Activated CD8-positive, alpha-beta memory T cell treated with anti-CD3 and anti-CD28 coated beads for 36 hours (primary cell): ENCODE measurements around the gene PGA3. TPM values are rescaled to one million over a fixed set of nuclear protein-coding genes. Genes with fewer than 3 reads are reported as not detected.
"Not testable (repeated sequence)": the region's sequence is repeated elsewhere in the genome, so short reads cannot be mapped to it uniquely, and the experiment has no call there.

Source experiments
- CTCF ChIA-PET: fragments of 350-600 bp; sonication (Branson Sonifier 250); formaldehyde crosslinking; loops from one replicate; lab custom pipeline; 2021; ENCODE audit warnings: antibody characterized with exemption; lab: Charles Lee
- POLR2A ChIA-PET: fragments of 350-600 bp; sonication (Branson Sonifier 250); formaldehyde crosslinking; loops from one replicate; lab custom pipeline; 2021; ENCODE audit warnings: antibody characterized with exemption; lab: Charles Lee
- total RNA-seq, 2 experiments: library from RNA; stranded (reverse); gene quantifications; one replicate each; pipeline ENCODE4 v1.2.3, GENCODE V29; 2021

Gene PGA3
- total RNA-seq, 2 experiments from 2014 or later, result not detected

GRCh38 chr11:61168042-61168688 lies 35.1 kb upstream of the PGA3 start:
- CTCF ChIA-PET, result interaction anchor here (1.4 to 4.2 kb wide), 2 partner anchors 19 to 86 kb away, joined by 3 to 18 read pairs; no protein-coding TSS in a partner anchor
- POLR2A ChIA-PET, result no interaction called here

DNA sequence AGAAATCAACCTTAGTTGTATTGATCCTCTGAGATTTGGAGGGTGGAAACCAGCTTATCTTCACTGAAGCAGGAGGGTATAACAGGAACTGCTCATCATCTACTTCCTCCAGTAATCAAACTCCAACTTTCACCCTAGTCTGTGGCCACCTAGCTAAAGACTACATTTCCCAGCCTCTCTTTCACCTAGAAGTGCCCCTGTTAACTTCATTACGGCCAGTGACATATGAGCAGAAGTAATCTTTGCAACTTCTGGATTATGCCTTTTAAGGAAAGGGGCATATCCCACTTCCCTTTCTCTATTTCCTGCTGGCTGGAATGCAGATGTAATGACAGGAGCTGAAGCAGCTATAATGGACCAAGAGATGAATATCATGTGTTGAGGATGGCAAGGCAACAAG lies 34.5 kb upstream of the PGA3 start:
- ChIA-PET POLR2A (no interaction called here), CTCF (interaction anchor here (4.2 kb wide), 1 partner anchor 19 kb away, joined by 18 read pairs; no protein-coding TSS in a partner anchor)

DNA sequence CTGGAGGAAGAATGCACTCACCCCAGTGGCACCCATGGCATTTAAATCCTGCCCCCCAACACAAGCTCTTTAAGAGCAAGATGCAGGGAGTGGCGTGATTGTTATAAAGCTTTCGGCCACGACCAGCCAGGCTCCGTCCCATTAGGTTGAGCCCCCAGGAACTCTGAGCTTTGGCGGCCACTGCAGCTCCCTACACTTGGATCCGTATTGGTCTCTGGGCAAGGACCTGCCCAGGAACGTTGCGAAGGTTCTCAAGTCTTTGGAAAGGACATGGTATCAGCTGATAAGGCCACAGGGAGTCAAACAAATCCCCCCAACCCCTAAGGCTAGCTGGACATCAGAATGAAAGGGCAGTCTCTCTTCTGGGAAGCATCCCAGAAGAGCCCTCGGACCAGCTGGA lies 32.7 kb upstream of the PGA3 start:
- POLR2A ChIA-PET, result no interaction called here
- CTCF ChIA-PET, result interaction anchor here (0.7 to 4.2 kb wide), 2 partner anchors 12 to 17 kb away, joined by 3 to 18 read pairs; no protein-coding TSS in a partner anchor

DNA sequence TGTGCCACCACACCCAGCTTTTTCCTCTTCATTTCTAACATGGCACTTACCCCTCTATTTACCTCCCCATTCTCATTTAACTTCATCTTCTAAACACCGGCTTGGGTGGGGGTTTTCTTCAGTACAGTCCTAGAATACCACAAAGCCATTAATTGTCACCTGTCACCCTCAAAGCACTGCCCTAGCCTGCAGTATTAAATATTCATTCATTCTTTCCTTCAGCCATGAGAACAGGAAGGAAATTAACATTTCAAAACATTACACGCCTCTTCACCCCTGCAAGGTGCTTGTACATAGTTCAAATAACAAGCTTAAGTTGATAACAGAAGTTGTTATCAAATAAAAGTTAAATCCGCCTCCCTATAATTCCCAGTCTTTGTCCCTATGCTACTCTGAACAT lies 31.4 kb upstream of the PGA3 start:
- ChIA-PET CTCF (interaction anchor here (0.5 to 4.2 kb wide), 2 partner anchors 16 to 1317 kb away, joined by 4 to 18 read pairs; no protein-coding TSS in a partner anchor), POLR2A (no interaction called here)

- CTCF ChIA-PET, result interaction anchor here (0.5 to 4.2 kb wide), 2 partner anchors 15 to 1316 kb away, joined by 4 to 18 read pairs; no protein-coding TSS in a partner anchor
- POLR2A ChIA-PET, result no interaction called here
These were observed 31.0 kb upstream of the PGA3 start for GRCh38 chr11:61172356-61172755.

DNA sequence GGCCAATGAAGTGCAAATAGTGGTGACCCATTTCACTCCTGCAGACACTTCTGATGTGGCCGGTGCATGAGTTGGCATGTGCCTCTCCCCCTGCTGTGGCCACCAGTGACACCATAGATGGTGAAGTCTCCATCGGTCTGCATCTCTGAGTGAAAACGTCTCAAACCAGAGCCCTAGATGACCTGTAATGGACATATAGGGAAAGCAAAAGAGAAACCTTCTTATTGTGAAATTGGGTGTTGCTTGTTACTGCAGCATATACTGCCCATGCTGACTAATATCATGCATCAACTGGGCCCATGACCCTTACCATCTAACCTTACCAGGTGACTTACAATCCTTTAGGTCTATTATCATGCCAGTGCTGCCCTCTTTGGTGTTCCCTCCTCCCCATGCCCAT lies 30.4 kb upstream of the PGA3 start:
- ChIA-PET CTCF (no interaction called here), POLR2A (no interaction called here)

DNA sequence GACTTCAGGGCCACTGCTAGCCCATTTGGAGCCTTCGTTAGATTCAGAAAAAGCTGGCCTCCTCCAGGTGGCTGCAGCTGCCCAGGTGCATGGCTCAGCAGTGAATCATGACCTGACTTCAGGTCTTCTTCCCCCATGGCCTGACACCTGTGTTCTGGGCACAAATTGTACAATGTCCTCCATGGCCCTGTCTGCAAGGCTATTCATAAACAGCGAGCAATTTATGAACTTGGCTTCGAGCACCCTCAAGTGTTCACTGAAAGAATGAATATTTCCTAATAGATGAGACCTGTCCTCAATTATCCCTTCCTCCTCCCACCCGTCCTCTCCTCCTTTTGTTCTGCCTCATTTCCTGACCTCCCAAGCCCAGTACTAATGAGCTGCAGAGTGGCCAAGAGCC lies 29.9 kb upstream of the PGA3 start:
- ChIA-PET POLR2A (no interaction called here), CTCF (interaction anchor here (1.4 kb wide), 1 partner anchor 14 kb away, joined by 3 read pairs; no protein-coding TSS in a partner anchor)

GRCh38 chr11:61174273-61174672 lies 29.0 kb upstream of the PGA3 start:
- POLR2A ChIA-PET, result no interaction called here
- CTCF ChIA-PET, result interaction anchor here (1.4 kb wide), 1 partner anchor 15 kb away, joined by 3 read pairs; no protein-coding TSS in a partner anchor

DNA sequence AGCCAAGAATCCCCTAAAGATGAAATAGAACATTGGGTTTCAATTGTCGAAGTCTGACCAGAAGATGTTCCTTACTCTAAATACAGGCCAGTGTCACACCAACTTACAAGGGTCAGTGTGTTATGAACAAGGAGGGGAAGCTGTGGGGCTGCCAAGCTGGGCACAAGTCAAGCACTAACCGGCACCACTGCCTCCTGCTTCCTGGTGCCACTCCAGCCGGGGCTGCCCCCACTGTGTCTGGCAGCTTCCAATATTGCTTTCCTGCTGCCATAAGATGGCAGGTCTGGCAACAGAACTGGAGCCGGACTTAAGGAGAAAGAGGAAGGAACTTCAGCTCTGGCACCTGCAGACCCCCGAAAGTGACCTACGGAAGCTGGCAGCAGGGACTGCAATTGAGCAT lies 28.4 kb upstream of the PGA3 start:
- POLR2A ChIA-PET, result no interaction called here
- CTCF ChIA-PET, result interaction anchor here (0.5 kb wide), 1 partner anchor 21 kb away, joined by 4 read pairs; no protein-coding TSS in a partner anchor

DNA sequence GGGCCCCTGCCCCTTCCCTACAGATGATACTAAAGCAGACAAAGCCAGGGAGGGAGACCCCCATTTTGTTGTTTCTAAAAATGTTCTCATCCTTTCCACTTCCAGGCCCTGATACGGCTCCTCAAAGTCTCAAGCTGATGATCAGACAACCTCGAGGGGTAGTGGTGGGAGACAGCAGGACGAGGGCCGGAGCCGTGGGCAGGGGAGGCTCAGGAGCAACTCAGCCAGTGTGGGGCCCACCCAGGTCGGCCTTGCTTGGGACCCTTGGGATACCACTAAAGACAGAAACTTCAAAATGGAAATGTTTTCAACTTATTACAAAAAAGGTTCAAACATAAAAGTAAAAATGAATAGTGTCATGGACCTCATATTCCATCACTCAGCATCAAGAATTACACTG lies 26.9 kb upstream of the PGA3 start:
- ChIA-PET CTCF (no interaction called here), POLR2A (no interaction called here)

GRCh38 chr11:61180205-61180604 lies 23.1 kb upstream of the PGA3 start:
- CTCF ChIA-PET, result not testable (repeated sequence)

GRCh38 chr11:61181489-61181888 lies 21.8 kb upstream of the PGA3 start:
- ChIA-PET POLR2A (no interaction called here), CTCF (no interaction called here)

More at GRCh38 chr11:61180205-61180604, 23.1 kb upstream of the PGA3 start:
- POLR2A ChIA-PET, result not testable (repeated sequence)

DNA sequence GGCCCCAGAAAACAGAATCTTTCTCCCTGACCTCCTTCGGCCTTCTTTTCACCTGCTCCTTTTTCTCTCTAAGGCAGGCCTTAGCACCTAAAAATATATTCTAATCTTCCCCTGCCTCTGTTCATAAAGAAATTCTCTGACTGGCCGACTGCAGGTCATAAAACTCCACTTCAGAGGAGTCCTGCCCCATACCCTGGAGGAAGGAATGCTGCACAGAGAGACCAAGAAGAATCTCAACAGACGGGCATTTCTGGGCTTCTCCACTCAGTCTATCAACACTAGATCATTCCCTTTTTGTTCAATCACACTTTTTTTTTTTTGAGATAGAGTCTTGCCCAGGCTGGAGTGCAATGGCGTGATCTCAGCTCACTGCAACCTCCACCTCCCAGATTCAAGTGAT lies 19.7 kb upstream of the PGA3 start:
- ChIA-PET POLR2A (no interaction called here), CTCF (no interaction called here)

DNA sequence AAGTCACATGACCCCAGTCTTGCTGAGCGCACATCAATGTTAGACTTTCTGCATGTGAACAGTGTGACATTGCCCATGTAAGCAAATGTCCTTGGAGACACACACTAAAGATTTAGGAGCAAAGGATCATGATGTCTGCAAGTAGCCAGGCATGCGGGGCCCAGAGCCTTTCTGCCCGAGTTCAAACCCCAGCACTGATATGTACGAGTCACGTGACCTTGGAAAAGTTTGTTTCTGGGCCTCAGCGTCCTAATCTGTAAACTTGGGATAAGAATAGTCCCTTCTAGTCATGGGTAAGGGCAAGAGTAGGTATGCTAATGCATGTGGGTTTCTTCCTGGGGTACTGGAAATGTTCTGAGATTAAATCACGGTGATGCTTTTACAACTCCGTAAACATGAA lies 16.8 kb upstream of the PGA3 start:
- CTCF ChIA-PET, result interaction anchor here (0.8 to 2.7 kb wide), 11 partner anchors 16 to 355 kb away, joined by 3 to 18 read pairs (median 8); partner anchors contain the start of genes CD6 and VPS37C
- POLR2A ChIA-PET, result interaction anchor here (0.6 kb wide), 2 partner anchors 26 to 451 kb away, joined by 3 to 4 read pairs; no protein-coding TSS in a partner anchor

DNA sequence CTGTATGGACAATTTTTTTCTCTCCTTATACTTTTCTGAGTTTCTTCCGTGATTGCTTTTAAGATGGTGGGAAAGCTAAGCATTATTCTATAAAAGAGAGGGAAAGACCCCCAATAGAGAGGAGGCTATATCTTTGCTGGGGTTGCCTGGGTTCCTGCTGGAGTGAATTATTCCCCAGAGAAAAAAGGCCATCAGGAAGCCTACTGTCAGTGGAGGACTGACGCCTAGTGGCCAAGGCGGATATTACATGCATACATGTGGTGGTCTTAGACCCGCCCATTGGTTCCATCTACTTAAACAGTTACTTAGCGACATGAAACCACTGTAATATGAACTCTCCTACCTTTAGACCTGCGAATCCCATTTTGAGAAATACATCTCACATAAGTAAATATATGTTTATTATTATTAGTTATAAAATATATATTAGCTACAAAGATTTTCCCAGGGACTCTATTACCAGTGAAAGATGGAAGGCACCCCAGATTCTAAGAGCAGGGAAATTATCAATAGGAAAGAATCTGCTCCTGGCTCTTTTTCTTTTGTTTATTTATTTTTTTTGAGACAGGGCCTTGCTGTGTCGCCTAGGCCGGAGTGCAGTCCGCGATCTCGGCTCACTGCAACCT lies 15.7 kb upstream of the PGA3 start:
- POLR2A ChIA-PET, result no interaction called here
- CTCF ChIA-PET, result interaction anchor here (0.8 to 2.7 kb wide), 17 partner anchors 16 to 356 kb away, joined by 3 to 18 read pairs (median 4); partner anchors contain the start of genes CD6, PGA3, TMEM132A and VPS37C

GRCh38 chr11:61189933-61190332 lies 13.4 kb upstream of the PGA3 start:
- ChIA-PET POLR2A (no interaction called here), CTCF (interaction anchor here (0.9 kb wide), 1 partner anchor 361 kb away, joined by 3 read pairs; no protein-coding TSS in a partner anchor)

DNA sequence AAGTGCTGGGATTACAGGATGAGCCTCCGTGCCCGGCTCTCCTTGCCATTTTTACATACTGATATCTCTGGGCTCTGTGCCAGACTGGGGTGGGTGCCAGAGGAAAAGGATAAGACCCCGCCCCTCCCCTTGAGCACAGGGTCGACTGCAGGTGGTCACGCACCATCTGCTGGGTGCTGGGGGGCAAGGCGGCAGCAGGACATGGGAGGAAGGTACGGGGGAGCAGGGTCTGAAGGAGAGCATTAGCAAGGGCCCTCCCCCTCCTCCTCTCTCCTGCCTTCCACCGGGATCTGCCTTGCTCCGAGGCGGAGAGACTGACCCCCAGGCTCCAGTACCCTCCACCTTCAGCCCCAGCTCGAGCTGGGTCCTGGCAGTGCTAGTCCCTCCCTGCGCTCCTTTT lies 9.7 kb upstream of the PGA3 start:
- CTCF ChIA-PET, result no interaction called here
- POLR2A ChIA-PET, result no interaction called here

DNA sequence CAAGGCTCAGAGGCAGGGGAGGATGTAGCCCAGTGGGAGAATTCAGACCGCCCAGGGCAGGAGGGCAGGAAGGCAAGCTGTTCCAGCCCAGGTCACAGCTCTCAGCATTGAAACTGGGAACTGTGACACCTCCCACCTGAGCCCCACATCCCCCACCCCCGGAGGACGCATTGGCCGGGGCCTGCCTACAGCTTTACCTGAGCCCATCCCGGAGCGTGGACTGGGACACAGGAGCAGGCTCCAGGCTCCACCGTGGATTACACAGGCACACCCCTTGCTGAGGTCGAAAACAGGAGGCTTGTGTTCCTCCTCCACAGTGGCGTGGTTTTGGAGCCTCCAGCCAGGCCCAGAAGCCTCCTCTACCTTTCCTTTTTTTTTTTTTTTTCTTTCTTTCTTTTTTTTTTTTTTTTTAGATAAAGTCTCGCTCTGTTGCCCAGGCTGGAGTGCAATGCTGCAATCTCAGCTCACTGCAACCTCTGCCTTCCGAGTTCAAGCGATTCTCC lies 9.1 kb upstream of the PGA3 start:
- ChIA-PET POLR2A (interaction anchor here (0.5 kb wide), 1 partner anchor 118 kb away, joined by 5 read pairs; no protein-coding TSS in a partner anchor), CTCF (no interaction called here)

- ChIA-PET POLR2A (interaction anchor here (0.5 kb wide), 1 partner anchor 117 kb away, joined by 5 read pairs; no protein-coding TSS in a partner anchor), CTCF (no interaction called here)
These were observed 8.2 kb upstream of the PGA3 start for GRCh38 chr11:61194981-61195695.
